AG09309 (cell line): ENCODE data around the gene MYL5.

Experiments
- DNase-seq: peaks from one replicate; pipeline ENCODE4 v3.0.0-alpha.2; 2010; ENCODE audit warnings: low read depth
- H3K4me3 ChIP-seq: 2 replicates; pipeline ENCODE4 v1.5.1; 2011; ENCODE audit warnings: mild to moderate bottlenecking, low read depth, low read length, moderate library complexity; ENCODE audit not compliant: control insufficient read depth
- CTCF ChIP-seq: IDR thresholded peaks from 2 replicates; pipeline ENCODE4 v1.5.1; 2011; ENCODE audit warnings: mild to moderate bottlenecking, low read depth, low read length, inconsistent platforms; ENCODE audit not compliant: insufficient read depth, control insufficient read depth; ENCODE audit errors: missing control alignments

Gene MYL5

DNA sequence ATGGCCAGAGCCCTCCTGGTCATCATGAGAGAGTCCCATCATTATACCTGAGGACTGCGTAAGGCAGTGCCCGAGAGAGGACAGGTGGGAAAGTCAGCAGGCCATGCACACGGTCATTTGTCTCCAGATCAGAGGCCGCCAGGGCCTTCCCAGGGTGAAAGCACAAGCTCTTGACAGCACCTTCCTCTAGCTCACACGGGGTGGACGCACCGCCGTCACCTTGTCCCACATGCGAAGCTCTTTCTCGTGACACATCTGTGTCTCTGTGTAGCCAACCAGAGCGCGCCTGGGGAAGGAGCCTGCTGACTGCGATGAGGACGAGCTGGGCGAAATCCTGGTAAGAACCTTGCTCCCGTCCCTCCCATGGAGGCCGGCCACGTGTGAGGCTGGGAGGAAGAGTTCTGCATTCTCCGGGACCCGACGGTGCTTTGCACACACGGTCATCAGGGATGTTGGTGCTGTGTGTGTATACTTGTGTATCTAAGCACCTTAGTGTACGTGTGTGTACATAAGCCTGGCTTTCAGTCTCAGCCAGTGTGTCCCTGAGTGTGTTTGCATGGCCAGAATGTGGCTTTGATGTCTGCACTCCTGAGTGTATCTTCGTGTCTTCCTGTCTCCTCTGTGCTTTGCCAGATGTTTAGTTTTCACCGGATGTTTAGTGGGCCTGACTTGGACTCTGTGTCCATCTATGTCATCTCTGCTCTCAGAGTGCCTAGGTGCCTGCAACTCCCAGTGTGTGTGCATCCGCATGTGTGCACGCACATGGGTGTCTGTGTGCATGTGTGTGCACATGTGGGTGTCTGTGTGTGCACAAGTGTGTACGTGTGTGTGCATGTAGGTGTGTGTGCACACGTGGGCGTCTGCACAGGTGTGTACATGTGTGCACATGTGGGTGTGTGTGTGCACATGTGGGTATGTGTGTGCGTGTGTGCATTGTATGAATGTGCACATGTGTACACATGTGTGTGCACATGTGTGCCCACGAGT is 15.4 kb upstream of the MYL5 start:
- no peak for DNase-seq
- H3K4me3 ChIP-seq = no peak overlapping the region
- no peak for TF ChIP-seq CTCF

DNA sequence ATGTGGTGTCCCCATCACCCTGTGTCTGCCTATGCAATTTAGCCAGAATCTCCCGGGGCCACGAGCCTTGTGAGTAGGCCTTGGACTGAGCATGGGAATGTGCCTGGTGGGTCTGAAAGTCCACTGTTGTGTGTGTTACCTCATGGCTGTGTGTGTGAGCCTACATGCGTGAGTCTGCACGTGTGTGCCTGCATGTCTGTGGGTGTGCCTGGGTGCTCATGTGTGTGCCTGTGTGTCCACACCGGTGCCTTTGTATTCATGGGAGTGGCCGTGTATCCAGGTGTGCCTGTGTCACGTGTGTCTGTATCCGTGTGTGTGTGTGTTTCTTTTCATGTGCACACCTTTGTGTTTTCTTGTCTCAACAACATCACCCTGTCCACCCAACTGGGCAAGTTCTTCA is 14.5 kb upstream of the MYL5 start:
- no peak for TF ChIP-seq CTCF
- DNase-seq = no peak
- H3K4me3 ChIP-seq = no peak overlapping the region

DNA sequence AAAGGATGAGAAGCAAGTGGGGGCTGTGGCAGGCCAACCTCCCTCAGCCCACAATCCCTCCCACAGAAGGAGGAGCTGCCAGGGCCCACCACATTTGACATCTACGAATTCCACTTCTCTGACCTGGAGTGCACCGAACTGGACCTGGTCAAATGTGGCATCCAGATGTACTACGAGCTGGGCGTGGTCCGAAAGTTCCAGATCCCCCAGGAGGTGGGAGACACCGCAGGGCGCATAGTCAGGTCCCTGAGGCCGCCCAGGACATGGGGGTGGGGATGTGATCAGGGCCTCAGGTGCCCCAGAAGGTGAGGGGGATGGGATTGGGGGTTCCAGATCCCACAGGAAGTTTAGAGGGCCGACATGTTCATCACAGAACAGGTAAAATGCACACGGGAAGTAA is 13.9 kb upstream of the MYL5 start:
- no peak overlapping the region for H3K4me3 ChIP-seq
- no peak for TF ChIP-seq CTCF
- DNase-seq = no peak

DNA sequence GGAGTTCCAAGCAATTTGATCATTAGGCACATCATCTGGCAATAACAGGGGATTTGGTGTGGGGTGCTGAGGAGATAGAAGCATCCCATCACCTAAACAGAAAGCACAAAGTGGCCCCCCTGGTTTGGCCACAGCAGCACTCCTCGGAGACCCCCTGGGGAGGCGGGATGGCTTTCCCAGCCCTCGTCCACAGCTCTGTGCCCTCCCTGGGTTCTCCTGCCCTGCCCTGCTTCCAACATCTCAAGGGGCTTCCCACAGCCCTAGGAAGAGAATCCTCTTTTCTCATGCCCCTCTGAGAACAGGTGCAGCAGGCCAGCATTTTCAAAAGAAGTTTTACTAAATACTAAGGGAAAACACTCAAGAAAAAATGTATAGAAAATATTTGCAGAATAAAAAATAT is 13.1 kb upstream of the MYL5 start:
- TF ChIP-seq CTCF = no peak
- H3K4me3 ChIP-seq = no peak overlapping the region
- DNase-seq = no peak

DNA sequence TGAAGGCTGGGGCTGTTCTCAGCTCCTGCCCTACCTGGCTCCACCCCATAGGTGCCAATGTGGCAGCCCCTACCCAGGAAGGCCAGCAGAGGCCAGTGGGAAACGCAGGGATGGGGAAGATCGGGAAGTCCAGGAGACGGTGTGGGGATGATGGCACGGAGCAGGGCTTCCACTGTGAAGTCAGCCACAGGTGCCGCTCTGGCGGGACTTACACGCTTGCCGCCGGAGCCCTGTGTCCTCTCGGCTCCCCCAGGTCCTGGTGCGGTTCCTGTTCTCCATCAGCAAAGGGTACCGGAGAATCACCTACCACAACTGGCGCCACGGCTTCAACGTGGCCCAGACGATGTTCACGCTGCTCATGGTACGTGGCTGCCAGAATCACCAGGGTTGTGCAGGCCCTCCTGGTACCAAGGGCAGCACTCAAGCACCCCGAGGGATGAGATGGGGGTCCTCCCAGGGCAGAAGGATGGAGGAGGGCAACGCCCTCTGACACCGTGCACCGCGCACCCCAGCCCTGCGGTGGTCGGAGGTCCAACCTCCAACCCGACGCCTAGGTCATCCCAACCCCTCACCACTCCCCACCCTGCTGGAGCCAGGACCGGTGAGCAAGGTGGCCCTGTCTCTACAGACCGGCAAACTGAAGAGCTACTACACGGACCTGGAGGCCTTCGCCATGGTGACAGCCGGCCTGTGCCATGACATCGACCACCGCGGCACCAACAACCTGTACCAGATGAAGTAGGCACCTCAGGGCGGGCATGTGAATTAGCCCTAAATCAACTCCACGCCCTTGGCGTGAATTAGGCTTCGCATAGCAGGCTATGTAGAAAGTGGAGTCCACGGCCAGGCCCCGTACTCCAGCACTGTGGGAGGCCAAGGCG is 12.2 kb upstream of the MYL5 start:
- DNase-seq = no peak
- no peak for TF ChIP-seq CTCF
- H3K4me3 ChIP-seq = no peak overlapping the region

DNA sequence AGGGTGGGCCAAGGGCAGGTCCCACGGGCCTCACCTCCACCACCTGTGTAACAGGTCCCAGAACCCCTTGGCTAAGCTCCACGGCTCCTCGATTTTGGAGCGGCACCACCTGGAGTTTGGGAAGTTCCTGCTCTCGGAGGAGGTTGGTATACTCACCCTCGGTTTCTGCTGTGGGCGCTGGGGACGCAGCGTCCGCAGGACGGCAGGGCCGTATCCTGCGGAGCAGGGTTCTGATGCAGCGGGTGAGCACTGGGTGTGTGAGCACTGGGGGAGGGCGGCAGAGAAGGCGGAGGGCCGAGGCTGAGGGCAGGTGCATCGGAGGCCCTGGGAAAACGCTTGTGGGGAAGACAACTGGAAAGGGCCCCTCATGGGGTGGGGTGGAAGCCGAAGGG is 11.3 kb upstream of the MYL5 start:
- TF ChIP-seq CTCF = no peak

More for the DNA sequence above, 11.3 kb upstream of the MYL5 start:
- no peak for DNase-seq
- no peak overlapping the region for H3K4me3 ChIP-seq
